Activated naive CD4-positive, alpha-beta T cell treated with anti-CD3 and anti-CD28 coated beads, Interleukin-2, amount 50 U/mL, for 72 hours (primary cell): Measurements from ENCODE around the gene TPBG. TPM values are rescaled to one million over a fixed set of nuclear protein-coding genes. Genes with fewer than 3 reads are reported as not detected.

Experiments used
- ATAC-seq, 2 donors: fragments of 150-1000 bp; cut with Tn5 transposase; 2 replicates each; pipeline ENCODE4 v1.10.0; 2021; ENCODE audit warnings: mild to moderate bottlenecking in 2 of 2, moderate library complexity in 2 of 2
- DNase-seq, 2 donors: peaks; one replicate each; pipeline ENCODE4 v3.0.0; 2021 to 2022; ENCODE audit warnings: low spot score in 2 of 2
- H3K27ac Mint-ChIP-seq, 2 donors: one replicate each; pipeline ENCODE4 v1.8.0; 2022; ENCODE audit warnings: mild to moderate bottlenecking in 2 of 2, mixed read lengths in 2 of 2
- H3K36me3 Mint-ChIP-seq, 2 donors: one replicate each; pipeline ENCODE4 v1.8.0; 2022; ENCODE audit warnings: mixed read lengths in 2 of 2
- H3K9me3 Mint-ChIP-seq, 2 donors: one replicate each; pipeline ENCODE4 v1.8.0; 2022; ENCODE audit warnings: mixed read lengths in 2 of 2
- total RNA-seq, 2 donors: library from RNA; stranded (reverse); gene quantifications; one replicate each; pipeline ENCODE4 v1.2.3, GENCODE V29; 2022

TPBG gene
- total RNA-seq, 2 donors from 2014 or later, result 0.10 to 0.14 TPM

DNA sequence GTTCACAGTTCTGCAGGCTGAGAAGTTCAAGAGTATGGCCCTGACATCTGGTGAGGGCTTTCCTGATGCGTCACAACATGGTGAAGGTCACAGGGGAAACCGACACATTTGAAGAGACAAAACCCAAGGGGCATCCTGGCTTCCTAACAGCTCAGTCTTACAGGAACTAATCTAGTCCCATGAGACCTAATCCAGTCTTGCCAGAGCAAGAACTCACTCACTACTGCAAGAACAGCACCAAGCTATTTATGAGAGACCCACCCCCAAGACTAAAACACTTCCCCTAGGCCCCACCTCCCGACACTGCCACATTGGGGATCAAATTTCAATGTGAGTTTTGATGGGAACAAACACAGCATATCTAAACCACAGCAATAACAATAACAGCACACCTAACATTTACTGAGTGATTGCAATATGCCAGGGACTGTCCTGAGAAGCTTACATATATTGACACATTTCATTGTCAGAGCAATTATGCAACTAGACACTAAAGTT, 46.6 kb downstream of the TPBG start:
- ATAC-seq, result no peak
- Mint-ChIP-seq H3K9me3 (peaks cover 0 to 5% of the 10 kb centered on the region in 2 donors), H3K27ac (no peak overlapping the region), H3K36me3 (no peaks in the 10 kb centered on the region)
- no peak for DNase-seq

DNA sequence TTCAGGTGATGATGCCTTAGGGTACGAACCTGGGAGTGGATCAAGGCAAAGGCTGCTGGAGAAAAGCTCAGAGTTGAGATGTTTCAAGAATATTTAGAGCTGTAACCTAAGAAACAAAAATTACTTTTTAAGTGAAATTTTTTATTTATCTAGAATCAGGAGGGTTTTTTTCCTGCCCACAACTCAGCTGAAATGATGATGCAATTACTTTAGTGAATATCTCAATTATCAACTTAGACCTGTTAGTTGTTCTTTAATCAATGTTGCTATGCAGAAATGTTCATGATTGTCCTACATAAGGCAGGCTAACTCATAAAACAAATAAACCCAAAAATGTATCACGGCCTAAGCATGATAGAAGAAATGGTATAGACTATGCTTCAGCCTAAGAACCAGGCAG, 50.3 kb downstream of the TPBG start:
- H3K9me3 Mint-ChIP-seq, result peaks cover 0 to 5% of the 10 kb centered on the region in 2 donors
- H3K27ac Mint-ChIP-seq, result no peak overlapping the region
- ATAC-seq (no peak), DNase-seq (no peak)
- no peaks in the 10 kb centered on the region for H3K36me3 Mint-ChIP-seq

DNA sequence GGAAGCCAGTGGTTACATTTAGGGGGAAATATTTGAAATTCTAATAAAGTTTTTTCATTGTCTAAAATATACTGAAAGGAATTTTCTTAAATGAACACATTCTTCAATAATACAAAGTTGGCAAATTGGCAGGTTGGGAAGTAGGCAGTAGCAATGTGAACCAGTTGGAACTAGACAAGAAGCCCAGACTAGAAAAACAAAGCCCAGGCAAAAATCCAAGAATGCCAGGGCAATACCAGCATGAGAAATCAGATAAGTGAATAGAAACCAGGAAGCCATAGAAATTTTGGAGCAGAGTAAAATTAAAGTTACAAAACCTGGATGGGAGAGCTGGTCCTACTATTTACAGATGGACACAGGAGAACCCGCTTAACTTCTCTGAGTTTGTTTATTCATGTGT, 52.2 kb downstream of the TPBG start:
- no peak overlapping the region for H3K27ac Mint-ChIP-seq
- no peaks in the 10 kb centered on the region for H3K36me3 Mint-ChIP-seq

DNA sequence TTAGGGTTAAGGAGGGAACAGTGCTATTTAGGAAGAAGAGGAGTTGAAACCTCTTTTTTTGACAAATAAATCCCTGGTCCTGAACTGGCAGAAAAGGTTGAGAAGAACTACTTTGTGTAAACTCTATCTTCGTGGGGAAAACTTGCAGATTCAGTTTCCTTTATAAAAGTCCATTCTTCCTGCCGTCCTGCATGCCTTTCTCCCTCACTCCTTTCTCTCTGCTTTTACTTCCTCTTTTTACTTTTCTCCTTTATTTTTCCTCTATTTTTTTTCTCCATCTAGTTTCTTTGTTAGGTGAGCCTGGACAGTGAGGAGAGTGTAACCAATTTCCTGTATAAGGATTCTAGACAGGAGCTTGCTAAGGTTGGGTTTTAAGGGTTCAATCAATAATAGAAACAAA, 52.7 kb downstream of the TPBG start:
- DNase-seq (no peak), ATAC-seq (no peak)
- Mint-ChIP-seq H3K27ac (no peak overlapping the region), H3K9me3 (peaks cover 0 to 5% of the 10 kb centered on the region in 2 donors), H3K36me3 (no peaks in the 10 kb centered on the region)

More for the DNA sequence above, 52.2 kb downstream of the TPBG start:
- DNase-seq (no peak), ATAC-seq (no peak)
- H3K9me3 Mint-ChIP-seq, result peaks cover 0 to 5% of the 10 kb centered on the region in 2 donors

Other genes with a start within 250 kb of the TPBG start
- gene IBTK, start 116.1 kb upstream of the TPBG start, total RNA-seq, result 10 to 100 TPM; 20.8 to 25.6 TPM